Activated CD8-positive, alpha-beta memory T cell treated with anti-CD3 and anti-CD28 coated beads, Interleukin-2, amount 50 U/mL, for 4 hours (primary cell): ENCODE results near the gene PHLDB3.
"Not testable (repeated sequence)": the region's sequence is repeated elsewhere in the genome, so short reads cannot be mapped to it uniquely, and the experiment has no call there.

Experiments
- DNase-seq: peaks from one replicate; pipeline ENCODE4 v3.0.0-alpha.2; 2020

Gene PHLDB3

DNA sequence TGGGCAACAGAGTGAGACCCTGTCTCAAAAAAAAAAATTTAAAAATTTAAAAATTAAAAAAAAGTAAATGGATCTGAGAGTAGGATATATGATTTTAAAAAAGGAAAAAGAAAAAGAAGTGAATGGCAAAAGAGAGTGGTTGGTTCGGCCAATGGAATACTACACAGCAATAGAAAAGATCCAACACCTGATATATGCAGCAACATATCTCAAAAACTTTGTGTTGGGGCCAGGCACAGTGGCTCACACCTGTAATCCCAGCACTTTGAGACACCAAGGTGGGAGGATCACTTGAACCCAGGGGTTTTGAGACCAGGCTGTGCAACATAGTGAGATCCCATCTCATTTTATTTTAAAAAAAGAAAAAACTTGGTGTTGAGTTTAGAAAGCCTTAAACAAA is 37.8 kb downstream of the PHLDB3 start:
- no peak for DNase-seq

DNA sequence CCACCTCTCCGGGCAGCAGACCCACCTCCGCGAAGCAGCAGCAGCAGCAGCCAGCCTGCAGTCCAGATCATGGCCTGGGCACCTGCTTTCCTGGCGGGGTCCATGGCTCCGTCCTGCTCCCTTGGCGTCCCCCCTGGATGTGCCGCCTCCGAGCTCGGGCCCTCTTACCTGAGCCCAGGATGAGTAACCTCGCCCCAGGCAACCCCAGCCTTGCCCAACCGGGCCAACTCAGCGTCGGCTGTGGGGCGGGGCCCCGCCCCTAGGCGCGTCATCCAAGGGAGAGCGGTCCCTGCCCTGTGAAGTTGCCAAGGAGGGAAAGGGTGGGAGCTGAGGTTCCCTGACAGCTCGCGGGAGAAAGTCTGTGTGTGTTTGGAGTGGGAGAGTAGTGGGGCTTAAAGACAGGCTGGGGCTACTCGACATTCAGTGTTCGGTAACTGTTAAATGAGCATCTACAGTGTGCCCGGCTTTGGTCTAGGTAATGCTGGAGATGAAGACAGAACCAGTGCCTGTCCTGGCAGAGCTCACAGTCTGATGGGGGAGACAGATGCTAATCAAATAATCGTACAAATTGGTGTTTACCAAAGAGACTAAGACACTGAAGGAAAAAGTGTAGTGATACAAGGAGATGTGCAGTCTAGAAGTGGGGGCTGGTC is 39.0 kb downstream of the PHLDB3 start, which contains the start of gene LYPD3:
TSS of gene LYPD3 (minus strand) at position 141 of the 653 bp plus-strand sequence. CDS start at position 104, 37 bp downstream.
- peak; percentile 32 for DNase-seq

- peak; percentile 75 for DNase-seq
Measured at GRCh38 chr19:43464134-43464775, 40.3 kb downstream of the PHLDB3 start.

DNA sequence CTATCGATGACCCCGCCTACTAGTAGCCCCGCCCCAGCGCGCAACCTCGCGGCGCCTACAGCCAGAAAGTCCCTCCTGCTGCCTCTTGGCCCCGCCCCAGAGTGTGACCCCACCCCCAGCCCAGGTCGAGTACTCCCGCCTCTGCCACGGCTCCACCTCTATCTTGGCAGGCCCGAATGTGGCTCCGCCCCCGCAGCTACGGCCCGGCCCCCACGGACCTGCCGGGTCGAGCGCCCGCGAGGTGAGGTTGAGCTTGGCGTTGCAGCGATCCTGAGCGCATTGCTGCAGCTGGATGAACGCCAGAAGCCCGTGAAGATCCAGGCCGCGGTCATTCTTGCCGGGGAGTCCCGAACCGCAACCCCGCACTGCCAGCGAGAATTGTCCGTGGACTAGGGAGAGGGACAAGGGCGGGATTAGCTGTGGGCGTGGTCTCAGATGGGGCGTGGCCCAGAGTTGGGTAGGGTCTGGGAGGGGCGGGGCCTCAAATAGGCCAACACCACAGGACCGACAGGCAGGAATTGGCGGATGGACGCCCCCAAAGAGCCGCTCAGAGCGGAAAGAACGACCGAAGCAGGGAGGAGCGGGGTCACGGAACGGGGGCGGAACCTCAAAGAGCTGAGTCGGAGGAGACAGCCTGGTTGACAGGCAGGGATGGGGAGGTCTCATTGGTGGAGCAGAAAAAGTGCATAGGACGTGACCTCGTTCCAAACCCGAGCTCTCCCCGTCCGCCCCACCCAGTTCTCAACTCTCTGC is 41.0 kb downstream of the PHLDB3 start:
- DNase-seq = peak; percentile 100

DNA sequence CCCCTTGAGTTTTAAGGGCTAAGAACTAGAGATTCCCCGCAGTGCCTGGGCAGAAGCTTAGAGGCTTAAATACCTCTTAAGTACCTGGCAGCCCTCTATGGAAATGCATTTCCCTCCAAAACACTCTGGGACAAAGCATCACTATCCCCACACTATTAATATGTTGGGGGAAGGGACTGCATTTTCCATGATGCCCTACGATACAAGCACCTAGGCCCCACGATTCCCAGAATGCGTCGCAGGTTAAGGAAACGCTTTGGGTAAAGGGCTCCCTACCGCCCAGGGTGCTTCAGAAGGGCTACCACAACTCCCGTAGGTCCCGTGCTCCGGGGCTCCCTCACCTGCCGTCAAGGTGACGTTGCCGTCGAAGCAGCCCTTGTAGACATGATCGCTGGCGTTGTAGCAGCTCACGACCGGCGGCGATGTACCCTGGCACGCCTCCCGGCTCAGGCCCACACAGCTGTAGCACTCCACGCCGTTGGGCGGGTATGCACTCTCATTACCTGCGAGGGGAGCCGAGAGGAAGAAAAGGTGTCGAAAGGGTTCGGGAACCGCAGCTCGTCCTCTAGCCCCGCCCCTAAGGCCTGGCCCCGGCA is 41.7 kb downstream of the PHLDB3 start:
- DNase-seq = no peak

- no peak for DNase-seq
Measured at GRCh38 chr19:43462383-43462782, 42.2 kb downstream of the PHLDB3 start.

DNA sequence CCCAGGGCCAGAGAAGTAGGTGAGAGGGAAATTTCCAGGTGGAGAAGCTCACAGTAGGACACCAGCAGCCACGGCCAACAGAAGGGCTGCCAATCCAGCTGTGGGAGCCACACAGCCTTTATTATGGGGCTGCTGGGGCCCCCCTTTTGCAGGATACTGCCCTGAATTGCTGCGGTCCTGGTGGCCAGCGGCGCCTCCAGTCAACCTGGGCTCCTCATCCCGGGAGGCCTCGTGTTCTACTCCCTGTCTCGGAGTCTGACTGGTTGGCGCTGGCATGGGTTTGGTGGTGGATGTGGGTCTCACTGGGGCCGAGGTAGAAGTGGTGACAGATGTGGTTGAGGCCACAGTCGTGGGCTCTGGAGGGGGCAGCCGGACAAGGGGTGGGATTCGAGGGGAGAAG is 43.2 kb downstream of the PHLDB3 start:
- no peak for DNase-seq

DNA sequence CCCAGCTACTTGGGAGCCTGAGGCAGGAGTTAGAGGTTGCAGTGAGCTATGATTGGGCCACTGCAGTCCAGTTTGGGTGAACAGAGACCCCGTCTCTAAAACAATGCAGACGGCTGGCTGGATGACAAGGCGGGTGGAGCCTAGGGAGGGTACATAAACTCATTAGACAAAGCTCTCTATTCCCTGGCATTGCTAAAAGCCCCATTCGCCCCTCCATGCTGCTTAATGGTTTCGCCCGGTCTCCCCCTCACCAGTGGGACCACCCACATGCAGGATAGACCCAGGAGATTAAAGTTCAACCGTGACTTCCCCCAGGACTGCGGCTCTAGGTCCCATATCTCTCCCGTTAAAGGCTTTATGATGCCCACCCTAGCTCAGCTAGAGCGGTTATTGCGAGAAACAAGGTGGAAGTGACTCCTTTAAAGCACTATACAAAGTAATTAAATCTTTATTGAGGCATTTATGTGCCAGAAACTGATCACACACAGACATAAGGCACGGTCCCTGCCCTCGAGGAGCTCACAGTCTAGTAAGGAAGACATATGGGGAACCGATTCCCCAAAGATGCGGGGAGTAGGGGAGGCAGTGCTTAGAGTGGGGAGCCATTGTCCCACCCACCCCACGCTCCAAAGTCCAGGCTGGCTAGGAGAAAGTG is 44.1 kb downstream of the PHLDB3 start:
- DNase-seq = no peak

DNA sequence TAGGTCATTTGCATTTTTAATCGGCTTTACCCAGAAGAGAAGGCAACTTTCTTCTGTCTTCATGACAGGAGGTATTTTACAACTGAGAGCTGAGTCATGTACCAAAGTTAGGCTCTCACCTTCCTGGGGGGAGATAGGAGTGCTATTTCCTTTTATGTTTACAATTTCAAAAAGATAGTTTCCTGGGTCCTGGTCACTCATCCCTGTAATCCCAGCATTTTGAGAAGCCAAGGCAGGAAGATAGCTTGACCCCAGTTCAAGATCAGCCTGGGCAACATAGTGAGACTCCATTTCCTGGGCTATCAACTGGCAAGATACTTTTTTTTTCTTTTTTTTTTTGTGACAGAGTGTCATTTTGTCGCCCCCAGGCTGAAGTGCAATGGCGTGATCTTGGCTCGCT is 46.7 kb downstream of the PHLDB3 start:
- no peak for DNase-seq

DNA sequence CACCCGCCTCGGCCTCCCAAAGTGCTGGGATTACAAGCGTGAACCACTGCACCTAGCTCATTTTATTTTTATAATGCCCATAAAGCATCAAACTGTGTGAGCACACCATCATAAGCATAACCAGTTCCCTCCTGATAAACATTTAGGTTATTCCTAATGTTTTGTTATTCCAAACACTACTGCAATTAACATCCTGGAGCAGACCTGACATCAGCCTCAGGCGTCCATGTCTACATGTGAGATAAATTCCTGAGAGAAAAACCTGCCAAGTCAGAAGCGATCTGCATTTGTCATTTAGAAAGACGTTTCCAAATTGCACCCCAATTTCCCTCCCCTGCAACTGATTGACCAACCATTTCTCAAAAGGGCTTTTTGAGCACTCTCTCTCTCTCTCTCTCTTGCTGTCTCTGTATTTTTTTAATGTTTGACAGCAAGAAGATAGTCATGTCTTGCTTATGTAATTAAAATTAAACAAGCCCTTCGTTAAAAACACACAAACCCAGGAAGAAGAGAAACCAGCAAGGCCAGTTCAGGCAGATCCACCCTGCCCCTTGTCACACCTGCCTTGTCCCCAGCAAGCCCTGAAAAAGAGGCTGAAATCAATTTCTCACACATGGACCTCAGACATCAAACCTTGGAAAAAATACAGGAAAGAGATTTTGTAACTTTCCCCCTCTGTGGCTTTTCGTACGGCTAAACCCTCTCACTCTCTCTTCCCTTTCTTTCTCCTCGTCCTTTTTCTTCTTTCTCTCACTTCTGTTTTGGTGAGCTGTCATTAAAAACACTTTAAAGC is 49.0 kb downstream of the PHLDB3 start:
- DNase-seq = no peak

GRCh38 chr19:43454031-43454430 is 50.5 kb downstream of the PHLDB3 start:
- DNase-seq = no peak

DNA sequence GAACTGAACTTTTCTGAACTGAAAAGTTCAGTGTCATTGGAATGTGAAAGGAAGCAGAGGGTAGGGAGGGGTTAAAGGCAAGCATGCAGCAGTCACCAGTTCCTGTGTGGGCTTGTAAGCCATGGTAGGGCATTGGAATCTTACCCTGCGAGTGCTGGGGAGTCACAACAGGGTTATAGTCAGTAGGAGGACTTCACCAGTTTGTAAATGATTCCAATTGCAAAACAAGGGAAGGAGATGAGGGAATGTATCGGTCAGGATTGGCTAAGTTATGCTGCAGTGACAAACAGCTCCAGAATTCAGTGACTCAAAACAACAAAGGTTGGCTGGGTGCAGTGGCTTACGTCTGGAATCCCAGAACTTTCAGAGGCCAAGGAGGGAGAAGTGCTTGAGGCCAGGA is 52.0 kb downstream of the PHLDB3 start:
- DNase-seq = no peak

GRCh38 chr19:43450545-43450997 is 54.0 kb downstream of the PHLDB3 start:
- DNase-seq = no peak

DNA sequence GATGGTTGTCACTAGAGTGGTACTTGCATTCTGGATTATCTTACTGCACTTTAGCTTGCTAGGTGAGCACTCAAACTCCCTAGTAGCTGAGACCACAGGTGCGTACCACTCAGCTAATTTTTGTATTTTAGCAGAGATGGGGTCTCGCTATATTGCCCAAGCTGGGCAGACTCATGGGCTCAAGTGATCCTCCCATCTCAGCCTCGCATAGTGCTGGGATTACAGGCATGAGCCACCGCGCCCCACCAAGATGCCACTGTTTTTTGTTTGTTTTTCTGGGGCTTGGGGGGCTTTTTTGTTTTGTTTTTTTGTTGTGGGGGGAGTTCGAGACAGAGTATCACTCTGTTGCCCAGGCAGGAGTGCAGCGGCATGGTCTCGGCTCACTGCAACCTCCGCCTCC is 56.9 kb downstream of the PHLDB3 start:
- no peak for DNase-seq

DNA sequence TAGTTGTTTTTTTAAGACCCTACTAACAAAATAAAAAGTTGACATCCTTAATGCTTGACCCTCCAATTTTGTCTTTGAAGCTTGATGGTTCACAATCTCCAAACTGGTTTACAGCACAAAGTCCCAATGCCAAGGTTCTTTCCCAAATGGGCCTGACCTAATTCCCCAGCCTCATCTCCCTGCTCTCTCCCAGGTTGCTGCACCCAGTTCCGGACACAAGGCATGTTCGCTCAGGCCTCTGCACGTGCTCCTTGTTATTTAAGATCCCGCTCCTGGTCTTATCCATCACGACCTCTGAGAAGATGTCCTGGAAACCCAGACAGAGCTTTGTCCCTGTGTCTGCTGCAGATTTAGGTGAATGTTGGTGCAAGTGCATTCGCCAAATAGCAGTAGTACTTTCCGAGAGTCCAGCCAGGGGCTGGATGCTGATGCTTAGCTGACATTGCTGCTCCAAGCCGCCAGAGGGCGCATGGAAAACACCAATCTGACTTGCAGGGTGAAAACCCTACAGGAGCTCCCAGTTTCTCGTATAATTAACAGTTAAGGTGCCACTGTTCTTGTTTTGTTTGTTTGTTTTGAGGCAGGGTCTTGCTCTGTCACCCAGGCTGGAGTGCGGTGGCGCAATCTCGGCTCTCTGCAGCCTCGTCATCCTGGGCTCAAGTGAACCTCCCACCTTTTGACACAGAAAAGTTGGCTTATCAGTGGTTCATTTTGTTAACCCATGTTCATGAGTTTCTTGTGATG is 57.6 kb downstream of the PHLDB3 start:
- DNase-seq = peak; percentile 83

DNA sequence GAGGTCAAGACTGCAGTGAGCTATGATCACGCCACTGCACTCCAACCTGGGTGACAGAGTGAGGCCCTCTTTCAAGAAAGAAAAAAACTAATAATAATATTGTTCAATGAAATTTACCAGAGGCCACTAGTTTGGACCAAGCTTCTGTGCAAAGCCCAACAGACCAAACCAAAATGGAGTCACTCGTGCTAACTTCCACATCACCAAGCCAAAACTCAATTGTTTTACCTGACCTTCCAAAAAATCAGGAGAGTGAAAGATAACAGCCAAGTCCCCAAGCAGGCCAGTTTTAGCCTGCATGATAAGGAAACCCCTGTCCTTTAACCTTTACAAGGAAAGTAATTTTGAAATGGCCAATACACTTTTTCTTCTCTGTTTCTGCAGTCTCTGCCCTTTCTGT is 59.1 kb downstream of the PHLDB3 start:
- DNase-seq = no peak

DNA sequence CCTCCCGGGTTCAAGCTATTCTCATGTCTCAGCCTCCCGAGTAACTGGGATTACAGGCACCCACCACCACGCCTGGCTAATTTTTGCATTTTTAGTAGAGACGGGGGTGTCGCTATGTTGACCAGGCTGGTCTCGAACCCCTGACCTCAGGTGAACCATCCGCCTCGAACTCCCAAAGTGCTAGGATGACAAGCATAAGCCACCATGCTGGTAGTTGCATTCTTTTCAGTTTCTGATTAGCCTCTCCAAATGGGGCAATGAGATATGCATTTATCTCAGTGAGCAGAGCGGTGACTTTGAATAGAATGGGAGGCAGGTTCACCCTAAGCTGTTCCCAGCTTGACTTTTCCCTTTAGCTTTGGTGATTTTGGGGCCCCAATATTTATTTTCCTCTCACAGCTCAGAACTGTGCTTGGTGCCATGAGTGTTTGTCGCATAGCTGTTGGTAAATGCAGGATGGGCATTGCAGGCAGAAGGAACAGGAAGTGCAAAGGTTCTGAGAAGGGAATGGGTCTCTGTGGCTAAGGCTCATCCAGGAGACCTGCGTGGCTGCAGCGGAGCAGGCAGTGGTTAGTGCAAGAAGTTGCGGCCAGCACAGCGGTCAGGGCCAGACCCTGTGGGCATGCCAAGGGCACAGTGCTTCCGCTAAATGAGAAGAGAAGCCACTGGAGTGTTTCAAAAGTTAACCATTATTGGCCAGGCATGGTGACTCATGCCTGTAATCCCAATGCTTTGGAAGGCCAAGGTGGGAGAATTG is 59.8 kb downstream of the PHLDB3 start:
- DNase-seq = no peak

DNA sequence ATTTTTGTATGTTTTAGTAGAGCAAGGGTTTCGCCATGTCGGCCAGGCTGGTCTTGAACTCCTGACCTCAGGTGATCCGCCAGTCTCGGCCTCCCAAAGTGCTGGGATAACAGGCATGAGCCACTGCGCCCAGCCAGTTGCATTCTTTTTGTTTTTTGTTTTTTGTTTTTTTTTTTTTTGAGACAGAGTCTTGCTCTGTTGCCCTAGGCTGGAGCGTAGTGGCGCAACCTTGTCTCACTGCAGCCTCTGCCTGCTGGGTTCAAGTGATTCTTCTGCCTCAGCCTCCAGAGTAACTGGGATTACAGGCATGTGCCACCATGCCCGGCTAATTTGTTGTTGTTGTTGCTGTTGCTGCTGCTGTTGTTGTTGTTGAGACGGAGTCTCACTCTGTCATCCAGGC is 60.5 kb downstream of the PHLDB3 start:
- not testable (repeated sequence) for DNase-seq

DNA sequence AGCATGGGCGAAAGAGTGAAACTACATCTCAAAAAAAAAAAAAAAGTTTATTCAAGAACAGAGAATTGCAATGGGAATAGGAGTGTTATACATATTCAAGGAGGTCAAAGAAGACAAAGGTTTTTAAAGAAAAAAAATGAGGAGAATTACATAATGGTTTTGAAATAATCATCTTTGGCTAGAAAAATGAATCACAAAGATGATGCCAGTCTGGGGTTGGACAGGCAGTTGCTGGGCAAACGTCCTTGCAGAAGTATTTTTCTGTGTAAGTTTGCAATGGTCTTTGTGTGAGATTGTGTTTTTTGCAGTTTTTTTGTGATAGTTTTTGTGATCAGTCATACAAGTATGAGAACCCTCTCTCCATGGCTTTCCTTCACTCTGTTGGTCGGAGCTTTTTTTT is 62.8 kb downstream of the PHLDB3 start:
- no peak for DNase-seq

DNA sequence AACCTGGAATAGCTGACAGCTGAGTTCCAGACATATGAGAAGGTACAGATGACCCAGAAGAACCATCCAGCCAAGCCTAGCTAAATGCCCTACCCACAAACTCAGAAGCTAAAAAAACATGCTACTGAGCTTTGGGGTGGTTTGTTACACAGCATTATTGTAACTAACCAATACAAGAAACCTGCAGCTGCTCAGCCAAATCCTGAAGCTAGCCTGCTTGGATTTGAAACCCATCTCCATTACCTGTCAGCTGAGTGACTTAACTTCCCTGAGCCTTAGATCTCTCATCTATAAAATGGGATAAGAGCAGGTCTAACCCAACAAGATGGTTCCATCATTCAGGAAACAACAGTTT is 64.9 kb downstream of the PHLDB3 start:
- DNase-seq = no peak
